GM19035 (cell line): ENCODE results near the gene EPHA5.

Experiments used
- ATAC-seq: cut with Tn5 transposase; IDR thresholded peaks from one replicate; pipeline ENCODE4 v1.9.1; 2021; ENCODE audit not compliant: unreplicated experiment

Gene EPHA5

GRCh38 chr4:65635051-65635821 lies 35.1 kb downstream of the EPHA5 start:
- ATAC-seq = no peak

DNA sequence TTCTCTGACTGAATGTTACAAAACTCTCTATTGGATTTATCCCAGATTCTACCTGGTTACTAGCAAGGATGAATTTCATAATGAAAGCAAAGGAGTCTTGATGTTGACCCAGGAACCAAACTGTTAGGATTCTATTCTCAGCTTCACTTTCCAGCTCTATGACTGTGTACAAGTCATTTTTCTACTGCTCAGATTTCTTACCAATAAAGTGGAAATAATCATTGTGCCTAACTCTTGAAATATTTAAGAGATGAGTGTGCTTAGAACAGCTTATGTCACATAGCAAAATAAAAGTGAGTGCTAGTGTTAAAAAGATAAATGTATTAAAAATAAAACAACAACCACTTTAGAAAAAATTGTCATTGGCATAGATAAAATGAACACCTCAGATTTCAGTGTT lies 45.6 kb downstream of the EPHA5 start:
- no peak for ATAC-seq

DNA sequence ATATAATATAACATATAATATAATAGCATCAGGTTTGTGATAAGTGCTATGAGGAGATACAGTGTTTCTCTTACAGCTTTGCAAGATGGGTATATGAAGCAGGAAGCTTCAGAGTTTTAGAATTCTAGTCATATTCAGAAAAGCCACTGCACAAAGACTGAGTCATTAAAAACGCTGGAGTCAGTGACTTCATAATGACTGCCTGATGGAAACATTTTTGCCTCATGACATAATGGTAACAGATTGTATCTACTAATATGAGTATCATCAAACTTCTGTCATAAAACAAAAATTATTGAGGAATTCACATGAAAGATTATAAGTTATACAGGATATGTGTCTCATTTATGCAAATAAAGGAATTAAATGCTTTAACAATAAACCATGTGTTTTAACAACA lies 46.8 kb downstream of the EPHA5 start:
- ATAC-seq = no peak

GRCh38 chr4:65617416-65617815 lies 52.9 kb downstream of the EPHA5 start:
- no peak for ATAC-seq

GRCh38 chr4:65604515-65604914 lies 65.8 kb downstream of the EPHA5 start:
- no peak for ATAC-seq

GRCh38 chr4:65600656-65601055 lies 69.6 kb downstream of the EPHA5 start:
- ATAC-seq = no peak

DNA sequence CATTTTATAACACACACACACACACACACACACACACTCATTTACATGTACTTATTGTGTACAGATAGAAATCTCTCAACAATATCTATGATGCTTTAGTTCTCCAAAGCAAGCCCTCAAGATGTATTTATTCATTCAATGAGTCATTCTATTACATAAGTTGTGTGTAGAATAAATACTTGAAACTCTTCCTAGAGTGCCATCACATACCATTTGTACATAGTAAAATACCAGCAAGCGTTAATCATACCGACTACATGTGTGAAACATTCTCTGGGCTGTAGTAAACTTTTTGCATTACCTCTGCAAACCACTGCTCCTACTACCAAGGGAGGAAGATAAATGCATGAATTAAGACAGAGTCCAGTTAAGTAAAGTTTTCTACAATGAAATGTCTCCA lies 70.9 kb downstream of the EPHA5 start:
- ATAC-seq = no peak

- ATAC-seq = no peak
These were observed 72.6 kb downstream of the EPHA5 start for GRCh38 chr4:65597697-65598096.

GRCh38 chr4:65592089-65592488 lies 78.2 kb downstream of the EPHA5 start:
- ATAC-seq = no peak

DNA sequence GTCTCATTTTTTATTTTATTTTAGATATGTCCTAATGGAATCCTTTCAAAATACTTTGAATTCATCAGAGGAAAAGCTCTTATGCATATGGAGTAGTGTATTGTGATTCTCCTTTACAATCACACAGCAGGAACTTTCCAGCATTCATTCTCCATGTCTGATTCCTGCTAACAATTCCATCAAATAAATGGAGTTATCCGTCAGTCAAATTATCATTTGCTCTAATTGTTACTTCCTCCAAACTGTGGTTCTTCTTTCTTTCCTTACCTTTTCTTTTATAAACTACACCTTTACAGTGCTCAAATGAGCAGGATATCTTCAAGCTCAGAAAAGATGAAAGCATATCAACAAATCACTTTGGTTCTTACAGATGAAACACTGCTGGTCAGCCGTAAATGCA lies 80.4 kb downstream of the EPHA5 start:
- no peak for ATAC-seq

- ATAC-seq = no peak
These were observed 81.0 kb downstream of the EPHA5 start for GRCh38 chr4:65589331-65589730.

GRCh38 chr4:65580551-65580950 lies 89.7 kb downstream of the EPHA5 start:
- no peak for ATAC-seq

- no peak for ATAC-seq
These were observed 103.8 kb downstream of the EPHA5 start for GRCh38 chr4:65566473-65566872.

- ATAC-seq = no peak
These were observed 109.1 kb downstream of the EPHA5 start for GRCh38 chr4:65561164-65561563.

DNA sequence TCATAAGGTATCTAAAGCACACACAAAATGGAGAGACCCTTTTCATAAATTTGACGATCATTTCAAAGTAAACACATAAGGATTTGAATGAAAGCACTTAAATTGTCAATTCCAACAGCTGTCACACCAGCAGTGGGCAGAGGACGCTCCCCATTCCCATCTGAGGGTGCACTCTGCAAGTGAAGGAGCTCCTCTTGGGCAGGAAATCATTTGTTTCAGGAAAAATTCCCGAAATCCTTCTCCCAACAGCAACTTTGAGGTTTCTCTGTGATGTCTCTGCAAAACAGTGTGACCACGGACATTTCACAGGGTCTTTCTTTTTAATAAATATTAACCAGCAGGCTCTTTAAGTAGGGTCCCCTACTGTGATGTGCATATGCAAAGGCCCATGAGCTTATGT lies 111.0 kb downstream of the EPHA5 start:
- ATAC-seq = no peak

GRCh38 chr4:65552057-65552456 lies 118.2 kb downstream of the EPHA5 start:
- no peak for ATAC-seq

DNA sequence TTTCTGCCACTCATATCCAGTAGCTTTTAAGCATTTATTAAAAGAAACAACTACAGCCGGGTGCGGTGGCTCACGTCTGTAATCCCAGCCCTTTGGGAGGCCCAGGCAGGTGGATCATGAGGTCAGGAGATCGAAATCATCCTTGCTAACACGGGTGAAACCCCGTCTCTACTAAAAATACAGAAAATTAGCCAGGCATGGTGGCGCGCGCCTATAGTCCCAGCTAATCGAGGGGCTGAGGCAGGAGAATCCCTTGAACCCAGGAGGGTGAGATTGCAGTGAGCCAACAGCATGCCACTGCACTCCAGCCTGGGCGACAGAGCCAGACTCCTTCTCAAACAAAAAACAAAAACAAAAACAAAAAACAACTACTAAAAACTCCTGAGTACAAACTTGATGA lies 119.8 kb downstream of the EPHA5 start:
- ATAC-seq = no peak

- no peak for ATAC-seq
These were observed 123.3 kb downstream of the EPHA5 start for GRCh38 chr4:65546882-65547416.

DNA sequence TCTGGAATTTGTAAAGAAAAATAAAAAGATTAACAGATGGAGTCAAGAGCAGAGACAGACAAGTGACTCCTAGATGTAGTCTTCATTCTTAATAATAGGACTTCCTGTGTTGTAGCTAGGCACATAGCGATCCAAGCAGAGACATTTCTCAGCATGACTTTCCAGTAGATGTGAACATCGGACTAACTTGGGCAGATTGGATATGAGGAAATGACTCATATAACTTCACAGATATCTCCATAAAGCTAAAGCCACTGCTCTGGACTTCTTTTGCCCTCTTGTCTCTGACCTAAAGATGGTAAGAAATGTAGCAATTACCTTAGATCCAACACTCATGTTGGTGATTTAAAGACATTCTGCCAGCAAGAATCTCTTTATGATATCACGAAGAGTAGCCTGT lies 131.7 kb downstream of the EPHA5 start:
- no peak for ATAC-seq

GRCh38 chr4:65535113-65535512 lies 135.2 kb downstream of the EPHA5 start:
- no peak for ATAC-seq

- ATAC-seq = no peak
These were observed 148.6 kb downstream of the EPHA5 start for GRCh38 chr4:65521666-65522065.

- no peak for ATAC-seq
These were observed 154.6 kb downstream of the EPHA5 start for GRCh38 chr4:65515646-65516045.

DNA sequence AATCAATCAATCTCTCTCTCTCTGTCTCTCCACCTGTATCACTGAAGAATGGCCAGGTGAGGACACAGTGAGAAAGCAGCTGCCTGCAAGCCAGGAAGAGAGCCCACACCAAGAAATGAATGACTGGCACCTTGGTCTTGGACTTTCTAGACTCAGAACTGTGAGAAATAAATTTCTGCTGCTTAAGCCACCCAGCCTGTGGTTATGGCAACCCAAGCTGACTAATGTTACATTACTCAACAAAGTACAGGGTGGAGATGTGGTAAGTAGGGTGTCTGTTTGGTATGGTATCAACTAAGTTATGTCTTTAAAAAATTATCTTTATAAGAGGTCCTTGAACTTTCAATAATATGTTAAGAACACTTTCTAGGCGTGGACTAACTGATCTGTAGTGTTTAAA lies 159.3 kb downstream of the EPHA5 start:
- ATAC-seq = no peak
